ENCODE measurements around the gene TOX2. TPM values are rescaled to one million over a fixed set of nuclear protein-coding genes. Genes with fewer than 3 reads are reported as not detected.

Gene TOX2
- total and polyA plus RNA-seq, 2 donors from 2014 or later: 4.7 to 5.9 TPM

DNA sequence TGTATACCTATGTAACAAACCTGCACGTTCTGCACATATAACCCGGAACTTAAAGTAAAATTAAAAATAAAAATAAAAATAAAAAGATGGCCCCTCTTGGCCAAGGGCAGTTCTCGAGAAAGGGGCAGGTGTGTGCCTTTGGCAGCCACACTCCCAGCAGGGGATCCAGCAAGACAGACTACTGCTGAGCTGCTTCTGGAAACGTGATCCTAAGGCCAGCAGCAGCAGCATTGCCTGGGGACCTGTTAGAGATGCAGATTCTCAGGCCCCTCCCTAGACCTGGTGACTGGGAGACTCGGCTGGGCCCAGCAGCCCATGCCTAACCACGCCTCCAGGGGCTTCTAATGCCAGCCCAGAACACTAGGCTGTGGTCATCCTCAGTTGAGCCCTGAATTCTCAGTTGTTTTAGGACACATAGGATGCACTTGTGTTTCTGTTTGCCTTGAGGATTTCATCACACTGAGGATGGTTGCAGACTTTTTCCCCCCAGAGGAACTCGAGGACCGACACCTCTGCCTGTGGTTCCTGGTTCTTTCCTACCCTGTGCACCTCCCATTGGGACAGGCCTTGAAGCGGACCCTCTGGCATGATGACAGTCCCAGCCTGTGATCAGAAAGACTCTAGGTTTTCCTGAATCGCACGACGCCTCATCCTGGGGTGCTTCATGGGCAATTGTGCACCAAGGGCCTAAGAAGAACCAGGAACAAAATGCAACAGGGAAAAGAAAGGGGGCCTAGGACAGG, 105.9 kb downstream of the TOX2 start:
- H3K9ac ChIP-seq (ENCODE audit: low read length in 3 of 3): no peak overlapping the region
- FAIRE-seq (no peak), DNase-seq (no peak)
- intact Hi-C loops (cut with DNase I): no loop called here
- no peak overlapping the region for H3K4me3 ChIP-seq (ENCODE audit: low read length in 3 of 3)
- no peak overlapping the region for H3K27ac ChIP-seq (ENCODE audit: low read depth in 2 of 2, low read length in 2 of 2)
- H3K36me3 ChIP-seq (ENCODE audit: control insufficient read depth in 2 of 3, insufficient read depth in 3 of 3, low read length in 3 of 3): no peaks in the 10 kb centered on the region
- TF ChIP-seq, protein P1, sequence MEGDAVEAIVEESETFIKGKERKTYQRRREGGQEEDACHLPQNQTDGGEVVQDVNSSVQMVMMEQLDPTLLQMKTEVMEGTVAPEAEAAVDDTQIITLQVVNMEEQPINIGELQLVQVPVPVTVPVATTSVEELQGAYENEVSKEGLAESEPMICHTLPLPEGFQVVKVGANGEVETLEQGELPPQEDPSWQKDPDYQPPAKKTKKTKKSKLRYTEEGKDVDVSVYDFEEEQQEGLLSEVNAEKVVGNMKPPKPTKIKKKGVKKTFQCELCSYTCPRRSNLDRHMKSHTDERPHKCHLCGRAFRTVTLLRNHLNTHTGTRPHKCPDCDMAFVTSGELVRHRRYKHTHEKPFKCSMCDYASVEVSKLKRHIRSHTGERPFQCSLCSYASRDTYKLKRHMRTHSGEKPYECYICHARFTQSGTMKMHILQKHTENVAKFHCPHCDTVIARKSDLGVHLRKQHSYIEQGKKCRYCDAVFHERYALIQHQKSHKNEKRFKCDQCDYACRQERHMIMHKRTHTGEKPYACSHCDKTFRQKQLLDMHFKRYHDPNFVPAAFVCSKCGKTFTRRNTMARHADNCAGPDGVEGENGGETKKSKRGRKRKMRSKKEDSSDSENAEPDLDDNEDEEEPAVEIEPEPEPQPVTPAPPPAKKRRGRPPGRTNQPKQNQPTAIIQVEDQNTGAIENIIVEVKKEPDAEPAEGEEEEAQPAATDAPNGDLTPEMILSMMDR (IDR thresholded peaks at IDR 0.05; ENCODE audit: borderline replicate concordance, extremely low read depth, insufficient read depth): no peak
- H3K4me1 ChIP-seq (ENCODE audit: control insufficient read depth in 2 of 3, insufficient read depth in 2 of 3, low read depth in 1 of 3, low read length in 3 of 3): peaks cover 0 to 3% (median 0%) of the 10 kb centered on the region in 3 donors
- no peaks in the 10 kb centered on the region for H3K9me3 ChIP-seq (ENCODE audit: control insufficient read depth in 2 of 3, insufficient read depth in 1 of 3, low read length in 3 of 3)
- H3K27me3 ChIP-seq (ENCODE audit: control insufficient read depth, insufficient read depth, low read length): no peaks in the 10 kb centered on the region

DNA sequence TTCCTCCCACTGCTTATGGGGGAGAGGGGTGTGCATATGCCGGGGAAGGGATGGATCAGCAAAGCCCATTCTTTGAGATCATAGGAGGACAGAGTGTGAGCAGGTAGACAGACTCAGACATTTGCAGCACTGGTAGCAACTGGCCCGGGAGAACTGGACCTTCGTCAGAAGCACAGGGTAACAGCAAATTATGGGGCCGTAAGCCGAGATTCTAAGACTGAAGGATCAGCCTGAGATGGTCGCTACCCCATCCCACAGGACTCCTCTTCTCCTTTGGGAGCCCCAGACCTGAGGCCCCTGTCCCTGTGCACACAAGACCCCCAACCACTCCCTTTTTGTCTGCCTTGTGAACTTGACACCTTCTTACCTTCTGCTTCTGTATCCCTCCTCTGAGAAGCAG, 106.5 kb downstream of the TOX2 start:
- TF ChIP-seq, protein P1 (IDR thresholded peaks at IDR 0.05; ENCODE audit: borderline replicate concordance, extremely low read depth, insufficient read depth): no peak
- Histone ChIP-seq H3K9me3 (ENCODE audit: control insufficient read depth in 2 of 3, insufficient read depth in 1 of 3, low read length in 3 of 3) (no peaks in the 10 kb centered on the region), H3K4me3 (ENCODE audit: low read length in 3 of 3) (no peak overlapping the region), H3K4me1 (ENCODE audit: control insufficient read depth in 2 of 3, insufficient read depth in 2 of 3, low read depth in 1 of 3, low read length in 3 of 3) (peaks cover 0 to 3% (median 0%) of the 10 kb centered on the region in 3 donors), H3K9ac (ENCODE audit: low read length in 3 of 3) (no peak overlapping the region), H3K27ac (ENCODE audit: low read depth in 2 of 2, low read length in 2 of 2) (no peak overlapping the region), H3K27me3 (ENCODE audit: control insufficient read depth, insufficient read depth, low read length) (no peaks in the 10 kb centered on the region), H3K36me3 (ENCODE audit: control insufficient read depth in 2 of 3, insufficient read depth in 3 of 3, low read length in 3 of 3) (no peaks in the 10 kb centered on the region)
- intact Hi-C loops (cut with DNase I): no loop called here
- FAIRE-seq (no peak), DNase-seq (no peak)

DNA sequence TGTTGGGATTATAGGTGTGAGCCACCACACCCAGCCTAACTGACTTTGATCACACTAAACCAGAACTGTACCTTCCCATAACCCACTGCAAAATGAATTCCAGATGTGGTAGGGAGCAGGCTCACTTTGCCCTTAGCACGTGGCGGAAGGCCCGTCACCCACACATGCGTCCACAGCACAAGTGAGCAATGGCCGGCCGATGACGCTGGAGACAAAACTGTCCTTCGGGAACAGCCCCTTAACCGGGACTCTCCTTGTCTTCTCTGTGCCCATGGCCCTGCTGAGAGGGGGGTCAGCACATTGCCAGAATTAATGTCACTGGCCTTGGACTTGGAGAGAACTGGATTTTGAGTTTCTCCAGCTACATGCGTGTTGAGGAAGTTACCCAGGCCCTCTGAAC, 107.2 kb downstream of the TOX2 start:
- FAIRE-seq: no peak

More for the DNA sequence above, 107.2 kb downstream of the TOX2 start:
- Histone ChIP-seq H3K27ac (ENCODE audit: low read depth in 2 of 2, low read length in 2 of 2) (no peak overlapping the region), H3K36me3 (ENCODE audit: control insufficient read depth in 2 of 3, insufficient read depth in 3 of 3, low read length in 3 of 3) (no peaks in the 10 kb centered on the region), H3K4me3 (ENCODE audit: low read length in 3 of 3) (no peak overlapping the region), H3K9me3 (ENCODE audit: control insufficient read depth in 2 of 3, insufficient read depth in 1 of 3, low read length in 3 of 3) (no peaks in the 10 kb centered on the region), H3K27me3 (ENCODE audit: control insufficient read depth, insufficient read depth, low read length) (no peaks in the 10 kb centered on the region), H3K9ac (ENCODE audit: low read length in 3 of 3) (no peak overlapping the region), H3K4me1 (ENCODE audit: control insufficient read depth in 2 of 3, insufficient read depth in 2 of 3, low read depth in 1 of 3, low read length in 3 of 3) (peaks cover 0 to 3% (median 0%) of the 10 kb centered on the region in 3 donors)
- TF ChIP-seq, protein P1 (IDR thresholded peaks at IDR 0.05; ENCODE audit: borderline replicate concordance, extremely low read depth, insufficient read depth): no peak
- no peak for DNase-seq
- intact Hi-C loops (cut with DNase I): no loop called here
